H1 (cell line): ENCODE results near the gene FCAMR. TPM values are rescaled to one million over a fixed set of nuclear protein-coding genes. Genes with fewer than 3 reads are reported as not detected.

Experiments
- CTCF ChIA-PET: fragments of 300-600 bp; sonication (Branson Sonifier 250); formaldehyde crosslinking; loops from one replicate; lab custom pipeline; 2021; ENCODE audit not compliant: partially characterized antibody; lab: Charles Lee
- POLR2A ChIA-PET: fragments of 300-600 bp; sonication (Branson Sonifier 250); formaldehyde crosslinking; loops from one replicate; lab custom pipeline; 2021; ENCODE audit warnings: inconsistent platforms; ENCODE audit not compliant: partially characterized antibody; lab: Charles Lee
- DNase-seq, 2 experiments: peaks; one replicate each; pipeline versions ENCODE4 v3.0.0 to v3.0.0-alpha.2; 2010 to 2022; ENCODE audit warnings: low spot score in 2 of 2, low read depth in 1 of 2, mixed read lengths in 1 of 2
- FAIRE-seq: peaks from 2 replicates; lab custom pipeline; 2011; peaks lifted over from hg19 to GRCh38; lab: Jason Lieb, UNC
- H2AFZ ChIP-seq: 2 replicates; pipeline ENCODE4 v1.8.1; 2012; ENCODE audit warnings: low read length, inconsistent platforms
- H2AK5ac ChIP-seq: 2 replicates; pipeline ENCODE4 v1.6.1; 2013; ENCODE audit warnings: low read depth, low read length
- H2BK120ac ChIP-seq: replicated peaks from 2 replicates; pipeline ENCODE3; 2013; ENCODE audit warnings: low read depth, low read length, inconsistent platforms
- H2BK12ac ChIP-seq: 2 replicates; pipeline ENCODE4 v1.6.1; 2013; ENCODE audit warnings: low read depth, low read length
- H2BK15ac ChIP-seq: 2 replicates; pipeline ENCODE4 v1.6.1; 2013; ENCODE audit warnings: low read length
- H2BK20ac ChIP-seq: 2 replicates; pipeline ENCODE4 v1.6.1; 2013; ENCODE audit warnings: low read length
- H2BK5ac ChIP-seq: 2 replicates; pipeline ENCODE4 v1.6.1; 2013; ENCODE audit warnings: low read depth, low read length
- H3K14ac ChIP-seq: 2 replicates; pipeline ENCODE4 v1.6.1; 2013; ENCODE audit warnings: inconsistent platforms; ENCODE audit not compliant: insufficient read length
- H3K18ac ChIP-seq: 2 replicates; pipeline ENCODE4 v1.6.1; 2013; ENCODE audit warnings: low read length; ENCODE audit errors: extremely low read depth
- H3K23ac ChIP-seq: 2 replicates; pipeline ENCODE4 v1.6.1; 2013; ENCODE audit warnings: inconsistent platforms; ENCODE audit not compliant: insufficient read length
- H3K23me2 ChIP-seq: 2 replicates; pipeline ENCODE4 v1.6.1; 2013; ENCODE audit warnings: low read depth, low read length
- H3K27ac ChIP-seq: 2 replicates; pipeline ENCODE4 v1.6.1; 2011; ENCODE audit warnings: low read depth, low read length, inconsistent platforms
- H3K27me3 ChIP-seq, 4 experiments: replicated peaks in 1 of 4; 1 replicate in 1 of 4; 2 replicates in 3 of 4; pipeline versions ENCODE4 v1.6.1 to v1.8.1; 2011 to 2013; ENCODE audit warnings: low read length in 3 of 4, mild to moderate bottlenecking in 3 of 4, inconsistent platforms in 2 of 4, mixed read lengths in 2 of 4, moderate library complexity in 1 of 4; ENCODE audit not compliant: control insufficient read depth in 3 of 4, insufficient read depth in 3 of 4; ENCODE audit errors: extremely low read depth in 1 of 4
- H3K36me3 ChIP-seq, 4 experiments: 2 replicates each; pipeline versions ENCODE4 v1.6.1 to v1.8.1; 2011 to 2013; ENCODE audit warnings: mild to moderate bottlenecking in 4 of 4, low read length in 3 of 4, moderate library complexity in 2 of 4, control low read depth in 1 of 4, inconsistent platforms in 1 of 4; ENCODE audit not compliant: insufficient read depth in 4 of 4, control insufficient read depth in 2 of 4
- H3K4ac ChIP-seq: replicated peaks from 2 replicates; pipeline ENCODE3; 2013; ENCODE audit warnings: low read length, low read depth, mixed read lengths, inconsistent platforms; ENCODE audit not compliant: insufficient read length
- H3K4me1 ChIP-seq, 4 experiments: replicated peaks in 1 of 4; 1 replicate in 1 of 4; 2 replicates in 3 of 4; pipeline versions ENCODE4 v1.6.1 to v1.8.1; 2011 to 2013; ENCODE audit warnings: low read length in 3 of 4, inconsistent platforms in 2 of 4, mixed read lengths in 1 of 4; ENCODE audit not compliant: insufficient read depth in 4 of 4, control insufficient read depth in 3 of 4
- H3K4me2 ChIP-seq, 2 experiments: 2 replicates each; pipeline versions ENCODE4 v1.6.1 to v1.8.1; 2011 to 2013; ENCODE audit warnings: low read depth in 2 of 2, low read length in 2 of 2, control low read depth in 1 of 2, inconsistent platforms in 1 of 2, mild to moderate bottlenecking in 1 of 2; ENCODE audit not compliant: insufficient read depth in 1 of 2
- H3K4me3 ChIP-seq, 4 experiments: fragments of 200-600, 300-600 bp in 1 of 4; sonication (generic), shearing (Covaris generic), sonication (Bioruptor Twin) in 1 of 4; 2 replicates each; pipeline versions ENCODE4 v1.5.1 to v1.8.1; 2011 to 2016; ENCODE audit warnings: low read length in 4 of 4, low read depth in 3 of 4, control low read depth in 2 of 4, inconsistent platforms in 2 of 4, mild to moderate bottlenecking in 2 of 4, mixed read lengths in 1 of 4, moderate library complexity in 1 of 4; ENCODE audit not compliant: insufficient read depth in 2 of 4; ENCODE audit errors: extremely low read depth in 1 of 4
- H3K56ac ChIP-seq: replicated peaks from 2 replicates; pipeline ENCODE3; 2013; ENCODE audit warnings: low read depth, mild to moderate bottlenecking, mixed read lengths, low read length, inconsistent platforms; ENCODE audit not compliant: insufficient read length
- H3K79me1 ChIP-seq: 2 replicates; pipeline ENCODE4 v1.6.1; 2013; ENCODE audit warnings: low read depth, low read length, control low read depth
- H3K79me2 ChIP-seq, 2 experiments: 2 replicates each; pipeline versions ENCODE4 v1.6.1 to v1.8.1; 2012 to 2013; ENCODE audit warnings: low read length in 2 of 2, mild to moderate bottlenecking in 2 of 2, inconsistent platforms in 1 of 2; ENCODE audit not compliant: insufficient read depth in 2 of 2, control insufficient read depth in 1 of 2
- H3K9ac ChIP-seq, 4 experiments: replicated peaks in 1 of 4; 1 replicate in 1 of 4; 2 replicates in 3 of 4; pipeline versions ENCODE4 v1.6.1 to v1.8.1; 2011 to 2013; ENCODE audit warnings: low read depth in 3 of 4, low read length in 3 of 4, control low read depth in 2 of 4, mild to moderate bottlenecking in 2 of 4, moderate library complexity in 2 of 4, inconsistent platforms in 1 of 4; ENCODE audit errors: extremely low read depth in 1 of 4
- H3K9me3 ChIP-seq, 2 experiments: 2 replicates each; pipeline versions ENCODE4 v1.6.1 to v1.8.1; 2012 to 2013; ENCODE audit warnings: mild to moderate bottlenecking in 2 of 2, moderate library complexity in 2 of 2, control low read depth in 1 of 2, inconsistent platforms in 1 of 2, low read depth in 1 of 2, low read length in 1 of 2, mixed read lengths in 1 of 2; ENCODE audit not compliant: insufficient read depth in 2 of 2
- H4K20me1 ChIP-seq, 2 experiments: replicated peaks in 1 of 2; 2 replicates each; pipeline versions ENCODE3 to v1.8.1; 2011 to 2013; ENCODE audit warnings: inconsistent platforms in 2 of 2, low read length in 2 of 2, mild to moderate bottlenecking in 1 of 2; ENCODE audit not compliant: insufficient read depth in 2 of 2, control insufficient read depth in 1 of 2
- H4K5ac ChIP-seq: 2 replicates; pipeline ENCODE4 v1.6.1; 2013; ENCODE audit warnings: low read length, low read depth, mixed read lengths, inconsistent platforms; ENCODE audit not compliant: insufficient read length
- H4K8ac ChIP-seq: 2 replicates; pipeline ENCODE4 v1.8.0; 2013; ENCODE audit warnings: mild to moderate bottlenecking, moderate library complexity, low read length, inconsistent platforms; ENCODE audit not compliant: insufficient read depth; ENCODE audit errors: extremely low read depth
- H4K91ac ChIP-seq: replicated peaks from 2 replicates; pipeline ENCODE3; 2013; ENCODE audit warnings: low read length, mixed read lengths, inconsistent platforms; ENCODE audit not compliant: insufficient read length
- CBX8 ChIP-seq: fragments of 300-800, 300-1000 bp; sonication (generic); IDR thresholded peaks from 2 replicates; pipeline ENCODE4 v1.7.1; 2016; ENCODE audit warnings: low read depth, low read length, borderline replicate concordance
- WGBS, 2 experiments: shearing (Covaris generic) in 1 of 2; methylation state at CpG; one replicate each; pipeline versions ENCODE4 v1.1.6 to v1.1.7; 2013 to 2015; ENCODE audit warnings: low lambda C conversion rate in 2 of 2, mixed read lengths in 2 of 2, inconsistent platforms in 1 of 2, low coverage in 1 of 2, missing lambda C conversion rate in 1 of 2; ENCODE audit not compliant: insufficient replicate concordance in 2 of 2, insufficient coverage in 1 of 2, insufficient read length in 1 of 2; ENCODE audit errors: extremely low coverage in 1 of 2, missing lambda C conversion rate in 1 of 2; 5-methylcytosine and 5-hydroxymethylcytosine counted together
- polyA plus RNA-seq, 7 experiments: library from polyadenylated mRNA; depleted of rRNA in 3 of 7; stranded (reverse) in 5 of 7; unstranded in 2 of 7; fragments of >200 nt in 5 of 7; fragments of 200-250 nt in 2 of 7; gene quantifications; 1 replicate in 5 of 7; 2 replicates in 1 of 7; 4 replicates in 1 of 7; pipeline versions ENCODE4 v1.2.1 to v1.2.3, GENCODE V29; 2011 to 2013; ENCODE audit warnings: missing spikeins in 2 of 7, mixed read lengths in 2 of 7
- total RNA-seq: library from RNA; stranded (reverse); fragmentation: NEBNext Ultra II Directional; extraction: Animal tissue kit (Norgen Biotek cat#: 25700); gene quantifications from 2 replicates; pipeline ENCODE4 v1.2.1, GENCODE V29; 2021

Gene FCAMR
- total and polyA plus RNA-seq, 2 of the 8 experiments (the other 6 are each of a cell fraction or from before 2014, with no cell fraction given): not detected

DNA sequence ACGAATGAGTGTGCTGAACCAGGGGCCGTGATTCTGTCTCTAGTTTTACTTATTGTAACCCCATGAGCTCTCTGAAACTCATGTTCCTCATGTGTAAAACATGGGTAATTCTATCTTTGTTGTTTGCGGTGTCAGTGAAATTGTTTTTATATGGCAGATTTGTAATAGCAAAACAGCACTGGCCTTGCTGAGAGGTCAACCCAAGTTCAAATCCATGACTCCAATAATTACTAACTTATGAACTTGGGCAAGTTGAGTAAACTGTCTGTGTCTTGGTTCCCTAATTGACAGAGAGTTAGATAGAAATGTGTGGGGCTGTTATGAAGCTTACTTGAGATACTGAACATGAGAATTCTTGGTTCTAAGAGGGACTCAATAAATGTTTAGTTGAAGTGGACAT lies 44.5 kb upstream of the FCAMR start:
- Histone ChIP-seq H3K23ac (no peak overlapping the region), H2BK5ac (no peak overlapping the region), H3K4ac (no peak overlapping the region), H4K5ac (no peak overlapping the region), H3K18ac (no peak overlapping the region), H2BK15ac (no peak overlapping the region), H3K14ac (no peak overlapping the region), H3K23me2 (no peaks in the 10 kb centered on the region), H3K56ac (no peak overlapping the region), H4K91ac (no peak overlapping the region), H3K79me1 (no peaks in the 10 kb centered on the region), H3K36me3 (no peaks in the 10 kb centered on the region), H3K9me3 (no peaks in the 10 kb centered on the region), H4K20me1 (no peaks in the 10 kb centered on the region), H2BK120ac (no peak overlapping the region), H2BK20ac (no peak overlapping the region), H4K8ac (no peak overlapping the region), H3K79me2 (no peaks in the 10 kb centered on the region), H3K27me3 (no peaks in the 10 kb centered on the region), H2AK5ac (no peak overlapping the region), H3K9ac (no peak overlapping the region), H2AFZ (no peak overlapping the region), H3K4me2 (no peak overlapping the region), H2BK12ac (no peak overlapping the region), H3K4me3 (no peak overlapping the region), H3K4me1 (no peaks in the 10 kb centered on the region), H3K27ac (no peak overlapping the region)
- no peak for TF ChIP-seq CBX8
- 98% methylated on average over 3 of the region's 3 CpGs; no CpG with 5 or more reads in 1 of the 2 experiments for WGBS, 2 experiments
- no peak for DNase-seq
- ChIA-PET POLR2A (no interaction called here), CTCF (interaction anchor here (1.2 to 4.1 kb wide), 4 partner anchors 10 to 351 kb away, joined by 3 to 22 read pairs (median 4); no protein-coding TSS in a partner anchor)
- no peak for FAIRE-seq
